ENCODE data around the gene NRM.
"Not testable (repeated sequence)": the region's sequence is repeated elsewhere in the genome, so short reads cannot be mapped to it uniquely, and the experiment has no call there.

NRM gene

GRCh38 chr6:30719791-30720737 is 29.3 kb upstream of the NRM start, which contains the start of gene TUBB:
TUBB (plus strand) TSS chr6:30720352; CDS start chr6:30720507, 155 bp downstream.
- peak; percentile 92 for DNase-seq (ENCODE audit: low read depth)

GRCh38 chr6:30719356-30719755 is 28.6 kb upstream of the NRM start:
- DNase-seq (ENCODE audit: low read depth) = no peak

- DNase-seq (ENCODE audit: low read depth) = not testable (repeated sequence)
These were observed 27.3 kb upstream of the NRM start for GRCh38 chr6:30717845-30718720.

- peak; percentile 96 for DNase-seq (ENCODE audit: low read depth)
These were observed 26.5 kb upstream of the NRM start, which contains the start of gene MDC1 for GRCh38 chr6:30717129-30717844. MDC1 (minus strand) TSS chr6:30717281; CDS start chr6:30715175, 2,106 bp downstream.

- DNase-seq (ENCODE audit: low read depth) = no peak
These were observed 26.0 kb upstream of the NRM start for GRCh38 chr6:30716879-30717128.

GRCh38 chr6:30714263-30714662 is 23.5 kb upstream of the NRM start:
- DNase-seq (ENCODE audit: low read depth) = no peak

GRCh38 chr6:30712441-30712945 is 21.7 kb upstream of the NRM start:
- DNase-seq (ENCODE audit: low read depth) = no peak

- DNase-seq (ENCODE audit: low read depth) = no peak
These were observed 21.1 kb upstream of the NRM start for GRCh38 chr6:30711758-30712380.

GRCh38 chr6:30709101-30709868 is 18.5 kb upstream of the NRM start:
- DNase-seq (ENCODE audit: low read depth) = no peak

- no peak for DNase-seq (ENCODE audit: low read depth)
These were observed 16.6 kb upstream of the NRM start for GRCh38 chr6:30707281-30707850.

GRCh38 chr6:30705620-30706019 is 14.8 kb upstream of the NRM start:
- no peak for DNase-seq (ENCODE audit: low read depth)

- DNase-seq (ENCODE audit: low read depth) = no peak
These were observed 13.0 kb upstream of the NRM start for GRCh38 chr6:30703821-30704220.

GRCh38 chr6:30703011-30703410 is 12.2 kb upstream of the NRM start:
- DNase-seq (ENCODE audit: low read depth) = no peak

GRCh38 chr6:30700340-30700739 is 9.6 kb upstream of the NRM start:
- no peak for DNase-seq (ENCODE audit: low read depth)

- DNase-seq (ENCODE audit: low read depth) = no peak
These were observed 5.6 kb upstream of the NRM start for GRCh38 chr6:30696432-30696831.

- no peak for DNase-seq (ENCODE audit: low read depth)
These were observed 544 bp upstream of the NRM start for GRCh38 chr6:30691208-30691847.

GRCh38 chr6:30689985-30690384 is 799 bp downstream of the NRM start:
- DNase-seq (ENCODE audit: low read depth) = no peak

- DNase-seq (ENCODE audit: low read depth) = no peak
These were observed 1.5 kb downstream of the NRM start for GRCh38 chr6:30689022-30689865.

GRCh38 chr6:30688569-30688968 is 2.2 kb downstream of the NRM start:
- DNase-seq (ENCODE audit: low read depth) = no peak

All from activated T-cell treated with anti-CD3 and anti-CD28 coated beads for 1 hour (primary cell).